ENCODE data around the gene SRRM1. TPM values are rescaled to one million over a fixed set of nuclear protein-coding genes. Genes with fewer than 3 reads are reported as not detected.

SRRM1 gene
- total and polyA plus RNA-seq, 2 of the 8 experiments (the other 6 are each of a cell fraction or from before 2014, with no cell fraction given), result 77.1 to 255 TPM

DNA sequence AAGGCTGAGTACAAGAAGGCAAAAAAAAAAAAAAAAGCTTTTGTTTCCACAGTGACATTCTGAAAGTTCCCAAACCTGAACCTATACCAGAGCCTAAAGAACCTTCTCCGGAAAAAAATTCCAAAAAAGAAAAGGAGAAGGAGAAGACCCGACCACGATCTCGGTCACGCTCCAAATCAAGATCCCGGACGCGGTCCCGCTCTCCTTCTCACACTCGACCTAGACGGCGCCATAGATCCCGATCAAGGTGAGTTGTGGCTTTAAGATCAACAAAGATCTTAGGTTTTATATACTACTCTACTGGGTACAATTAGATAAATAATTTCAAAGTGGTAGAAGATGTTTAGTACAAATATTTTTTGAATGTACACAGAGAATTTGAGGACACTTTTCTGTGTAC is 9.3 kb downstream of the SRRM1 start (continued):
- TF ChIP-seq, protein P1, sequence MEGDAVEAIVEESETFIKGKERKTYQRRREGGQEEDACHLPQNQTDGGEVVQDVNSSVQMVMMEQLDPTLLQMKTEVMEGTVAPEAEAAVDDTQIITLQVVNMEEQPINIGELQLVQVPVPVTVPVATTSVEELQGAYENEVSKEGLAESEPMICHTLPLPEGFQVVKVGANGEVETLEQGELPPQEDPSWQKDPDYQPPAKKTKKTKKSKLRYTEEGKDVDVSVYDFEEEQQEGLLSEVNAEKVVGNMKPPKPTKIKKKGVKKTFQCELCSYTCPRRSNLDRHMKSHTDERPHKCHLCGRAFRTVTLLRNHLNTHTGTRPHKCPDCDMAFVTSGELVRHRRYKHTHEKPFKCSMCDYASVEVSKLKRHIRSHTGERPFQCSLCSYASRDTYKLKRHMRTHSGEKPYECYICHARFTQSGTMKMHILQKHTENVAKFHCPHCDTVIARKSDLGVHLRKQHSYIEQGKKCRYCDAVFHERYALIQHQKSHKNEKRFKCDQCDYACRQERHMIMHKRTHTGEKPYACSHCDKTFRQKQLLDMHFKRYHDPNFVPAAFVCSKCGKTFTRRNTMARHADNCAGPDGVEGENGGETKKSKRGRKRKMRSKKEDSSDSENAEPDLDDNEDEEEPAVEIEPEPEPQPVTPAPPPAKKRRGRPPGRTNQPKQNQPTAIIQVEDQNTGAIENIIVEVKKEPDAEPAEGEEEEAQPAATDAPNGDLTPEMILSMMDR (IDR thresholded peaks at IDR 0.05; ENCODE audit: control extremely low read depth in 1 of 3, insufficient read depth in 1 of 3, low read depth in 1 of 3, low read length in 3 of 3), result no peak
- no peak for TF ChIP-seq KDM5A (IDR thresholded peaks at IDR 0.05; ENCODE audit: low read length)

Data from H1 (cell line).